Loucy (cell line): Measurements from ENCODE around the gene IL23A.

Experiments used
- H2AFZ ChIP-seq: fragments of 200-600 bp; sonication (generic); 2 replicates; pipeline ENCODE4 v1.6.0; 2016; ENCODE audit warnings: antibody characterized with exemption, mild to moderate bottlenecking, low read length, moderate library complexity
- H3F3A ChIP-seq: fragments of 200-600 bp; 2 replicates; pipeline ENCODE4 v1.6.0; 2016; ENCODE audit warnings: antibody characterized with exemption, low read depth, mild to moderate bottlenecking
- H3K27me3 ChIP-seq: fragments of 200-600 bp; sonication (generic); 2 replicates; pipeline ENCODE4 v1.6.1; 2014; ENCODE audit warnings: low read length, mild to moderate bottlenecking; ENCODE audit not compliant: insufficient read depth, poor library complexity, severe bottlenecking
- H3K36me3 ChIP-seq: fragments of 200-600 bp; sonication (generic); 2 replicates; pipeline ENCODE4 v1.6.1; 2016; ENCODE audit warnings: low read length; ENCODE audit not compliant: insufficient read depth
- H3K4me1 ChIP-seq: fragments of 200-600 bp; sonication (generic); 2 replicates; pipeline ENCODE4 v1.5.1; 2014; ENCODE audit warnings: low read length, mild to moderate bottlenecking; ENCODE audit not compliant: insufficient read depth, poor library complexity, severe bottlenecking
- H3K4me2 ChIP-seq: fragments of 200-600 bp; sonication (generic); 2 replicates; pipeline ENCODE4 v1.6.0; 2014; ENCODE audit warnings: antibody characterized with exemption, low read length, low read depth, mild to moderate bottlenecking; ENCODE audit not compliant: poor library complexity, severe bottlenecking
- H3K4me3 ChIP-seq: fragments of 200-600 bp; sonication (generic); 2 replicates; pipeline ENCODE4 v1.5.1; 2014; ENCODE audit warnings: low read length, mild to moderate bottlenecking, mixed read lengths; ENCODE audit not compliant: poor library complexity, severe bottlenecking
- H3K79me2 ChIP-seq: fragments of 200-600 bp; sonication (generic); 2 replicates; pipeline ENCODE4 v1.6.1; 2014; ENCODE audit warnings: low read length; ENCODE audit not compliant: insufficient read depth
- H3K9ac ChIP-seq: fragments of 200-600 bp; sonication (generic); 2 replicates; pipeline ENCODE4 v1.6.0; 2014; ENCODE audit warnings: mild to moderate bottlenecking, low read depth, low read length, moderate library complexity; ENCODE audit not compliant: poor library complexity, severe bottlenecking
- H3K9me2 ChIP-seq: fragments of 200-600 bp; sonication (generic); replicated peaks from 2 replicates; pipeline ENCODE4 v1.6.1; 2016; ENCODE audit warnings: low read depth, low read length, mixed read lengths
- H3K9me3 ChIP-seq: fragments of 200-600 bp; sonication (generic); 2 replicates; pipeline ENCODE4 v1.6.1; 2014; ENCODE audit warnings: mild to moderate bottlenecking, antibody characterized with exemption, low read length, low read depth; ENCODE audit not compliant: insufficient read depth
- H4K20me1 ChIP-seq: fragments of 200-600 bp; sonication (generic); 2 replicates; pipeline ENCODE4 v1.6.0; 2014; ENCODE audit warnings: antibody characterized with exemption, low read length, mild to moderate bottlenecking; ENCODE audit not compliant: insufficient read depth, poor library complexity, severe bottlenecking
- CTCF ChIP-seq: fragments of 200-600 bp; sonication (generic); conservative IDR thresholded peaks from 2 replicates; pipeline ENCODE4 v1.5.1; 2014; ENCODE audit warnings: mild to moderate bottlenecking, antibody characterized with exemption, low read length
- EZH2phosphoT487 ChIP-seq: fragments of 200-600 bp; IDR thresholded peaks from 2 replicates; pipeline ENCODE4 v1.6.1; 2018; ENCODE audit warnings: antibody characterized with exemption, mild to moderate bottlenecking, moderate library complexity, borderline replicate concordance

The IL23A gene

GRCh38 chr12:56304872-56305590, 33.7 kb upstream of the IL23A start:
- Histone ChIP-seq H3K9me2 (no peaks in the 10 kb centered on the region), H3K4me2 (no peak overlapping the region), H3K9me3 (no peaks in the 10 kb centered on the region), H3K4me1 (peaks cover 17% of the 10 kb centered on the region), H3K9ac (no peak overlapping the region), H3K36me3 (no peaks in the 10 kb centered on the region), H2AFZ (no peak overlapping the region), H3F3A (no peaks in the 10 kb centered on the region), H3K79me2 (peaks cover 15% of the 10 kb centered on the region; the same call in 1 of the 2 replicates), H4K20me1 (no peaks in the 10 kb centered on the region), H3K27me3 (no peaks in the 10 kb centered on the region), H3K4me3 (no peak overlapping the region)
- TF ChIP-seq CTCF (no peak), EZH2phosphoT487 (no peak)

GRCh38 chr12:56307221-56307965, 31.3 kb upstream of the IL23A start:
- H3K9me3 ChIP-seq = no peaks in the 10 kb centered on the region
- no peaks in the 10 kb centered on the region for H3K36me3 ChIP-seq
- H3K4me2 ChIP-seq = no peak overlapping the region
- H3K27me3 ChIP-seq = no peaks in the 10 kb centered on the region
- no peaks in the 10 kb centered on the region for H3K4me1 ChIP-seq
- no peaks in the 10 kb centered on the region for H3F3A ChIP-seq
- no peak for TF ChIP-seq EZH2phosphoT487
- TF ChIP-seq CTCF = no peak
- no peak overlapping the region for H3K4me3 ChIP-seq
- H3K79me2 ChIP-seq = 0 out of 2 replicates have a peak, but pooled peaks cover 3% of the 10 kb centered on the region
- H2AFZ ChIP-seq = no peak overlapping the region
- H4K20me1 ChIP-seq = no peaks in the 10 kb centered on the region
- H3K9ac ChIP-seq = no peak overlapping the region
- no peaks in the 10 kb centered on the region for H3K9me2 ChIP-seq

- TF ChIP-seq EZH2phosphoT487 (no peak), CTCF (no peak)
- Histone ChIP-seq H3K4me3 (no peak overlapping the region), H3K4me2 (no peak overlapping the region), H3K4me1 (no peaks in the 10 kb centered on the region), H3K79me2 (peaks cover 4% of the 10 kb centered on the region), H4K20me1 (no peaks in the 10 kb centered on the region), H3K27me3 (no peaks in the 10 kb centered on the region), H3F3A (no peaks in the 10 kb centered on the region), H2AFZ (no peak overlapping the region), H3K9me2 (no peaks in the 10 kb centered on the region), H3K9ac (no peak overlapping the region), H3K9me3 (no peaks in the 10 kb centered on the region), H3K36me3 (no peaks in the 10 kb centered on the region)
These were observed 30.0 kb upstream of the IL23A start for GRCh38 chr12:56308714-56309113.
